Thoracic aorta (tissue), 2 donors: ENCODE measurements around the gene CERS3. TPM values are rescaled to one million over a fixed set of nuclear protein-coding genes. Genes with fewer than 3 reads are reported as not detected.

Source experiments
- ATAC-seq: fragments of 150-250 bp; one replicate; pipeline ENCODE4 v1.8.0; 2017; ENCODE audit warnings: low read depth; ENCODE audit not compliant: insufficient number of reproducible peaks, low FRiP score
- DNase-seq: peaks from one replicate; pipeline ENCODE4 v3.0.0-alpha.2; 2020; ENCODE audit warnings: low spot score
- H3K27ac ChIP-seq, 2 donors: fragments of 200-600 bp; sonication (generic); 1 replicate in 1 of 2; 2 replicates in 1 of 2; pipeline ENCODE4 v1.5.1; 2016; ENCODE audit warnings: mild to moderate bottlenecking in 2 of 2, moderate library complexity in 2 of 2
- H3K27me3 ChIP-seq: fragments of 200-600 bp; sonication (generic); replicated peaks from 2 replicates; pipeline ENCODE4 v1.6.0; 2016; ENCODE audit warnings: mild to moderate bottlenecking; ENCODE audit not compliant: insufficient read depth
- H3K36me3 ChIP-seq: fragments of 200-600 bp; sonication (generic); one replicate; pipeline ENCODE4 v1.5.1; 2016
- H3K4me1 ChIP-seq, 2 donors: fragments of 200-600 bp; sonication (generic); 1 replicate in 1 of 2; 2 replicates in 1 of 2; pipeline versions ENCODE4 v1.5.1 to v1.6.0; 2016; ENCODE audit warnings: low read depth in 2 of 2, mild to moderate bottlenecking in 1 of 2; ENCODE audit not compliant: control insufficient read depth in 1 of 2
- H3K4me3 ChIP-seq: fragments of 200-600 bp; sonication (generic); 2 replicates; pipeline ENCODE4 v1.5.1; 2016; ENCODE audit warnings: mild to moderate bottlenecking
- H3K9me3 ChIP-seq: fragments of 200-600 bp; sonication (generic); 2 replicates; pipeline ENCODE4 v1.5.1; 2016
- total RNA-seq, 2 donors: library from RNA; depleted of rRNA; stranded (reverse); fragments of >200 nt; gene quantifications; one replicate each; pipeline versions ENCODE4 v1.1.0 to v1.2.3, GENCODE V29; 2016
- TF ChIP-seq, protein P1 (sequence below): fragments of 200-600 bp; sonication (generic); IDR thresholded peaks from one replicate; pipeline ENCODE4 v1.5.1; 2019; ENCODE audit warnings: antibody characterized with exemption

CERS3 gene
- total RNA-seq, 2 donors from 2014 or later: not detected

DNA sequence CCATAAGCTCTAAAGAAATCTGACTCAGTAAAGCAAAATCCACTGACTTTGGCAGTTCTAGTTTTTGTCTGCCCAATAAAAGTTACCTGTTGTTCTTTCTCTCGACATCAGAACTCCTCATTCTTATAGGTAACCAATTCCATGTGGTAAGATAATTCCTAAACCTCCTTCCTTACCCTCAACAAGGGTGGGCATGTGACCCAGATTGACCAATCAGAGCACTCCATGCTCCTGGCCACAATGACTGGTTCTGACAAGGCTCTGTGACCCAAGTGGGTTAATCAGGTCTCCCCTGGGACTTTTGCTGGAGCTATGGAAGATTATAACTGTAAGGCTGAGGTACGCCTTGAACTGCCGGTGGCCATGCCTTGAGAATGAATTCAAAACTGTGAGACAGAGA is 41.5 kb upstream of the CERS3 start:
- H3K27ac ChIP-seq: no peak overlapping the region
- H3K36me3 ChIP-seq: peaks cover 7% of the 10 kb centered on the region
- no peaks in the 10 kb centered on the region for H3K27me3 ChIP-seq
- no peaks in the 10 kb centered on the region for H3K9me3 ChIP-seq
- TF ChIP-seq, protein P1, sequence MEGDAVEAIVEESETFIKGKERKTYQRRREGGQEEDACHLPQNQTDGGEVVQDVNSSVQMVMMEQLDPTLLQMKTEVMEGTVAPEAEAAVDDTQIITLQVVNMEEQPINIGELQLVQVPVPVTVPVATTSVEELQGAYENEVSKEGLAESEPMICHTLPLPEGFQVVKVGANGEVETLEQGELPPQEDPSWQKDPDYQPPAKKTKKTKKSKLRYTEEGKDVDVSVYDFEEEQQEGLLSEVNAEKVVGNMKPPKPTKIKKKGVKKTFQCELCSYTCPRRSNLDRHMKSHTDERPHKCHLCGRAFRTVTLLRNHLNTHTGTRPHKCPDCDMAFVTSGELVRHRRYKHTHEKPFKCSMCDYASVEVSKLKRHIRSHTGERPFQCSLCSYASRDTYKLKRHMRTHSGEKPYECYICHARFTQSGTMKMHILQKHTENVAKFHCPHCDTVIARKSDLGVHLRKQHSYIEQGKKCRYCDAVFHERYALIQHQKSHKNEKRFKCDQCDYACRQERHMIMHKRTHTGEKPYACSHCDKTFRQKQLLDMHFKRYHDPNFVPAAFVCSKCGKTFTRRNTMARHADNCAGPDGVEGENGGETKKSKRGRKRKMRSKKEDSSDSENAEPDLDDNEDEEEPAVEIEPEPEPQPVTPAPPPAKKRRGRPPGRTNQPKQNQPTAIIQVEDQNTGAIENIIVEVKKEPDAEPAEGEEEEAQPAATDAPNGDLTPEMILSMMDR: no peak
- no peaks in the 10 kb centered on the region for H3K4me1 ChIP-seq
- DNase-seq: no peak
- H3K4me3 ChIP-seq: no peak overlapping the region
- no peak for ATAC-seq

DNA sequence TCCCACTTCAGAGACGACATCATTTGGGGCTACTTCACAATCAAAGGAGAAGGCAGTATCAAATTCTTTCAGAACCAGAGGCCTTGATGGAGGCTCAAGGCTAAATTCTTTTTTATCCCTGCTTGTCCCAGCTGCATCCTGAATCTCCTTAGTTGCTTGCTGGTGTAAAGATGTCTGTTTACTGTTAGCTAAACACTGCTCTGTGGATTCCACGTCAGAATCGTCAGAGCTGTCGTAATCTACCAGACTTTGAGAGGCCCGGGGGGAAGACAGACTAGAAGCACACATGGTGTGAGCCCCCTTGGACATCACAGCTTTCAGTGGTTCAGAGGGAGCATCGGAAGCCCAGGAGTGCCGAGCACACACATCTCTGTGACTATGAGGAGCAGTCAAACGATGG is 40.6 kb upstream of the CERS3 start:
- no peak for DNase-seq
- TF ChIP-seq, protein P1: no peak
- Histone ChIP-seq H3K4me1 (no peaks in the 10 kb centered on the region), H3K36me3 (peaks cover 7% of the 10 kb centered on the region), H3K27ac (no peak overlapping the region), H3K9me3 (no peaks in the 10 kb centered on the region), H3K4me3 (no peak overlapping the region), H3K27me3 (no peaks in the 10 kb centered on the region)
- no peak for ATAC-seq

DNA sequence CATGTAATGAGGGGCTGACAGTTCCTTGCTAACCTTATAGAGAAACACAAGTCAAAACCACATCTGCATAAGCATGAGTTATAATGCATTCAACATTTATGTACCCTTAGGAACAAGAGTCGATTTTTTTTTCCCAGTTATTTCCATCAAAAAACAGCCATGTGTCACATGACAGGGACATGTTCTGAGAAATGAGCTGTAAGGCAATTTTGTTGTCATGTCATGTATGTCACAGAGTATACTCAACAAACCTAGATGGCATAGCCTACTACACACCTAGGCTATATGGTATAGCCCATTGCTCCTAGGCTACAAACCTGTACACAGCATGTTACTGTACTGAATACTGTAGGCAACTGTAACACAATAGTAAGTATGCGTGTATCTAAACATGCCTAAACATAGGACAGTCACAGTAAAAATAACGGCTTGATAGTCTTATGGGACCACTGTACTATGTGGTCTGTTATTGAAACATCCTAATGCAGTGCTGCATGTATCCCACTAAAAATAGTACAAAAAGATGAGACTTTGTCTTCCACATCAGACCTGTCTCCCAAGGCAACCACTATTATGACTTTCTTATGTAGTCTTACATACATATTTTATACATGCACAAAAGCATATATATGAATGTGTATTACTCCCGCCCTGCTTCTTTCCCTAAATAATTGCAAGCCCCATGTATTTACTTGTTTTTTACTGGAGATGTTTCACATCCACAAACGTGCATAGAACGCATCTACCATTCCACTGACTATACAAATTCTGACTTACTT is 38.3 kb upstream of the CERS3 start:
- TF ChIP-seq, protein P1: no peak
- ATAC-seq (no peak), DNase-seq (no peak)
- Histone ChIP-seq H3K36me3 (peaks cover 5% of the 10 kb centered on the region), H3K27ac (no peak overlapping the region), H3K4me3 (no peak overlapping the region), H3K27me3 (no peaks in the 10 kb centered on the region), H3K9me3 (no peaks in the 10 kb centered on the region), H3K4me1 (no peaks in the 10 kb centered on the region)

DNA sequence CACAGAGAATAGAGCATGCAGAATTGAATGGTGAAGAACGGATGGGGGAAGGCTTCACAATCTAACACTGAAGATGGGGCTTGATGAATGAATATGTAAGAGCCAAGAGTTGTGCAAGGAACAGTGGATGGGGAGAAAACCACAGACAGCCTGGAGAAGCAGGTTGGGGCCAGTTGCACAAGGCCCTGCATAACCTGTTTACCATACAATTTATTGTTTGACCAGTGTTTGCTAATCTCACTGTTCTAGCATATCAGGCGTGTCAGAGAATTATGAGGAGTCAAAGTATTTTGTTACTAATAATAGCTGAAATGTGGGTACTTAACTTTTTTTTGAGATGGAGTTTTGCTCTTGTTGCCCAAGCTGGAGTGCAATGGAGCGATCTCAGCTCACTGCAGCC is 36.8 kb upstream of the CERS3 start:
- H3K27me3 ChIP-seq: no peaks in the 10 kb centered on the region
- no peak overlapping the region for H3K4me3 ChIP-seq
- no peak for DNase-seq
- peaks cover 5% of the 10 kb centered on the region for H3K36me3 ChIP-seq
- no peaks in the 10 kb centered on the region for H3K4me1 ChIP-seq
- TF ChIP-seq, protein P1: no peak
- ATAC-seq: no peak
- no peak overlapping the region for H3K27ac ChIP-seq
- no peaks in the 10 kb centered on the region for H3K9me3 ChIP-seq

DNA sequence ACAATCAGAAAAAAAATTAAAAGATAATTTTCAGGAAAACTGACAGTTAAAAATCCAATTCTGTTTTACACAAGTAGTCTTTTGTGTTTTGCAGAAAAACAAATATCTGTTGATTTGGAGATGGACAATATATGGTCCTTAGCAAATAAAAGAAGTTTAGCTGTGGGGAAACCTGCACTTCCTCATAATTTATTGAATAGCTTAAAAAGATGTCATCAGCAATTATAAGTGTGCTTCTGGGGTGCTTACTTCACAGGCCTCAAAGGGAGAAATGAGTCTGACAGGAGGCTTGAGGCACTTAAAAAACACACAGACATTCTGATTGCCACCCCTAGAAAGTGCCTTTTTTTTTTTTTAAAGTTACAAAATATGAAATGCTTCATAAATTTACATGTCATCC is 31.6 kb upstream of the CERS3 start:
- no peaks in the 10 kb centered on the region for H3K27me3 ChIP-seq
- H3K9me3 ChIP-seq: no peaks in the 10 kb centered on the region
- TF ChIP-seq, protein P1: no peak
- H3K27ac ChIP-seq: no peak overlapping the region
- H3K4me3 ChIP-seq: no peak overlapping the region
- no peaks in the 10 kb centered on the region for H3K36me3 ChIP-seq
- ATAC-seq (no peak), DNase-seq (no peak)
- H3K4me1 ChIP-seq: no peaks in the 10 kb centered on the region
